ENCODE data around the gene CABP2.
A peak's percentile ranks its signal among the peaks of the same experiment; 100 is the strongest.

- TF ChIP-seq CTCF (IDR thresholded peaks at IDR 0.05) (no peak), POLR2A (IDR thresholded peaks at IDR 0.05) (peak; percentile 89), POLR2AphosphoS5 (IDR thresholded peaks at IDR 0.05) (peak; percentile 89 to 96 (median 91)), EP300 (IDR thresholded peaks at IDR 0.05; ENCODE audit: low read depth) (no peak)
Measured at GRCh38 chr11:67507864-67508485, 15.3 kb downstream of the CABP2 start, which contains the start of gene CDK2AP2.

Data from transverse colon (tissue), 4 donors.